ENCODE measurements around the gene MEGF8.

The MEGF8 gene

GRCh38 chr19:42325308-42325895 lies at the start of gene MEGF8:
Gene MEGF8, plus strand, starts transcription at chr19:42325635. Its CDS starts 609 bp downstream, at chr19:42326244.
- DNase-seq (ENCODE audit: low read depth) = peak; percentile 96

- DNase-seq (ENCODE audit: low read depth) = no peak
These were observed 49.2 kb upstream of the MEGF8 start for GRCh38 chr19:42276284-42276683.

- DNase-seq (ENCODE audit: low read depth) = no peak
These were observed 48.6 kb upstream of the MEGF8 start for GRCh38 chr19:42276821-42277220.

- DNase-seq (ENCODE audit: low read depth) = no peak
These were observed 47.5 kb upstream of the MEGF8 start for GRCh38 chr19:42277821-42278451.

- no peak for DNase-seq (ENCODE audit: low read depth)
These were observed 46.8 kb upstream of the MEGF8 start for GRCh38 chr19:42278452-42279154.

- no peak for DNase-seq (ENCODE audit: low read depth)
These were observed 46.1 kb upstream of the MEGF8 start for GRCh38 chr19:42279155-42279901.

GRCh38 chr19:42279902-42280814 lies 45.3 kb upstream of the MEGF8 start:
- peak; percentile 83 for DNase-seq (ENCODE audit: low read depth)

GRCh38 chr19:42280815-42281145 lies 44.7 kb upstream of the MEGF8 start:
- no peak for DNase-seq (ENCODE audit: low read depth)

GRCh38 chr19:42281146-42281826 lies 44.1 kb upstream of the MEGF8 start:
- no peak for DNase-seq (ENCODE audit: low read depth)

- no peak for DNase-seq (ENCODE audit: low read depth)
These were observed 43.3 kb upstream of the MEGF8 start for GRCh38 chr19:42281827-42282762.

- no peak for DNase-seq (ENCODE audit: low read depth)
These were observed 42.6 kb upstream of the MEGF8 start for GRCh38 chr19:42282819-42283187.

- DNase-seq (ENCODE audit: low read depth) = peak; percentile 94
These were observed 42.0 kb upstream of the MEGF8 start for GRCh38 chr19:42283188-42284065.

- DNase-seq (ENCODE audit: low read depth) = peak; percentile 82
These were observed 41.4 kb upstream of the MEGF8 start for GRCh38 chr19:42284066-42284501.

GRCh38 chr19:42284591-42285341 lies 40.7 kb upstream of the MEGF8 start:
- DNase-seq (ENCODE audit: low read depth) = no peak

- no peak for DNase-seq (ENCODE audit: low read depth)
These were observed 39.9 kb upstream of the MEGF8 start for GRCh38 chr19:42285541-42285941.

- no peak for DNase-seq (ENCODE audit: low read depth)
These were observed 39.5 kb upstream of the MEGF8 start for GRCh38 chr19:42285988-42286348.

- no peak for DNase-seq (ENCODE audit: low read depth)
These were observed 39.0 kb upstream of the MEGF8 start for GRCh38 chr19:42286349-42287016.

All from activated T-cell treated with anti-CD3 and anti-CD28 coated beads for 24 hours (primary cell).